Keratinocyte (primary cell): ENCODE data around the gene CTAGE4.
"Not testable (repeated sequence)": the region's sequence is repeated elsewhere in the genome, so short reads cannot be mapped to it uniquely, and the experiment has no call there.

ENCODE experiments used
- EZH2 ChIP-seq: IDR thresholded peaks from one replicate; pipeline ENCODE4 v1.6.1; 2012; ENCODE audit warnings: inconsistent platforms, mild to moderate bottlenecking, low read length, moderate library complexity
- TF ChIP-seq, protein P1 (sequence below), 3 experiments: IDR thresholded peaks in 1 of 3; conservative IDR thresholded peaks in 1 of 3; optimal IDR thresholded peaks in 1 of 3; 2 replicates in 2 of 3; 3 replicates in 1 of 3; pipeline versions ENCODE3 to v1.5.1; 2011; ENCODE audit warnings: low read length in 3 of 3, mild to moderate bottlenecking in 3 of 3, moderate library complexity in 2 of 3, control low read depth in 1 of 3, inconsistent platforms in 1 of 3; ENCODE audit not compliant: insufficient read depth in 2 of 3; ENCODE audit errors: extremely low read depth in 1 of 3

DNA sequence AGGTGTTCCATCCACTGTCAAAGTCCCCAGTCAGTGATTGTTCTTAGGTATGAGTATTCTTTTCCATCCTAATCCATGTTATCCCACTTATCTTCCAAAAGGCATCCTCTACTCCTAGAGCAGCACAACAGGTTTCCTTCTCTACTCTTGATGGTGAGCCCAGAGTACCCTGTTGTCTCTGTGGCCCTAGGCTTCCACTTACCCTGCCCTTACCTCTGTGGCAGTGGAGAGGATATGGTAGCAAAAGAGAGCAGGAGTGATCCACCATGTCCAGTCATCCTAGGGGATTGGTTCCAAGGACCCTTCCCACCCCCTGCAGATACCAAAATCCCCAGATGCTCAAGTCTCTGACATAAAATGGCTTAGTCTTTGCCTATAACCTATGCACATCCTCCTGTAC, 33.9 kb downstream of the CTAGE4 start:
- TF ChIP-seq, protein P1, sequence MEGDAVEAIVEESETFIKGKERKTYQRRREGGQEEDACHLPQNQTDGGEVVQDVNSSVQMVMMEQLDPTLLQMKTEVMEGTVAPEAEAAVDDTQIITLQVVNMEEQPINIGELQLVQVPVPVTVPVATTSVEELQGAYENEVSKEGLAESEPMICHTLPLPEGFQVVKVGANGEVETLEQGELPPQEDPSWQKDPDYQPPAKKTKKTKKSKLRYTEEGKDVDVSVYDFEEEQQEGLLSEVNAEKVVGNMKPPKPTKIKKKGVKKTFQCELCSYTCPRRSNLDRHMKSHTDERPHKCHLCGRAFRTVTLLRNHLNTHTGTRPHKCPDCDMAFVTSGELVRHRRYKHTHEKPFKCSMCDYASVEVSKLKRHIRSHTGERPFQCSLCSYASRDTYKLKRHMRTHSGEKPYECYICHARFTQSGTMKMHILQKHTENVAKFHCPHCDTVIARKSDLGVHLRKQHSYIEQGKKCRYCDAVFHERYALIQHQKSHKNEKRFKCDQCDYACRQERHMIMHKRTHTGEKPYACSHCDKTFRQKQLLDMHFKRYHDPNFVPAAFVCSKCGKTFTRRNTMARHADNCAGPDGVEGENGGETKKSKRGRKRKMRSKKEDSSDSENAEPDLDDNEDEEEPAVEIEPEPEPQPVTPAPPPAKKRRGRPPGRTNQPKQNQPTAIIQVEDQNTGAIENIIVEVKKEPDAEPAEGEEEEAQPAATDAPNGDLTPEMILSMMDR (optimal IDR thresholded peaks at IDR 0.05 in 1 of 3, IDR thresholded peaks at IDR 0.05 in 1 of 3, conservative IDR thresholded peaks at IDR 0.05 in 1 of 3; ENCODE audit: extremely low read depth in 1 of 3, insufficient read depth in 2 of 3, low read length in 3 of 3): not testable (repeated sequence)
- TF ChIP-seq EZH2: not testable (repeated sequence)
